Colon (tissue), 2 donors: ENCODE results near the gene PRSS21.

Source experiments
- FAIRE-seq: peaks from 2 replicates; lab custom pipeline; 2012; peaks lifted over from hg19 to GRCh38; lab: Jason Lieb, UNC
- donor health status: control.
- donor health status: control.

PRSS21 gene

DNA sequence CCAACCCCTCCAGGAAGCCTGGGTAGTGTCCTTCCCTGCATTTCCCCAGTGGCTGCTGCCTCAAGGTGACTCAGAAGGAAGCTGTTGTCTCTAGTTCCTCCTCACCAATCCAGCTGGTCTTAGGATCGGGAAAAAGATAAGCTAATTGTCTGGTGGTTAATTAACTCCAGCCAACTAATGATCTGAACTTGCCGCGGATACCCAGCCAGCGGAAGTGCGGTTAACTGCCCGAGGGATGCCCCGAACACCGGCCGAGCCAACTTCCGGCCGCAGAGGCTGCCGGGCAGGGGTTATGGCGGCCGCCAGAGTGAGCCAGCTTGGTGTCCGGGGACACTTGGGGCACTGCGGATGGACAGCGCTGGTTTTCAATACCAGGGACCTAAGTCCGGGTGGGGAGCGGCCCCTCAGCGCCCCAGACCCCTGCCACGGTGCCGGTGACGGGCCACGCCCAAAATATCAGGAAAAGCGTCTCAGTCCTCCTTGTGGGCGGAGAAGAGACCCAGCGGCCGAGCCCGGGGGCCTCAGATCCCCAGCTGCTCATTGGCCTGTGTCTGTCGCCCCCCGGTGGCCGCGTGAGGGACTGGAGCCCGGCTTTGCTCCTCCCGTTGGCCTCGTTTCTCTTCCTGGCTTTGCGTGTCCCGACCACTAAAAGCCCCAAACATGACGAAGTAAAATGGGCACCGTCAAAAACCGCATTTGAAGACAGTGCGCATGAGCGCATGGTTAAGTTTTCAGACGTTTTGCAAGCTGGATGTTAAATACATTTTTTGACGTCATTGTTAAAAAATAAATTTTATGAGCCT lies 51.2 kb downstream of the PRSS21 start:
- FAIRE-seq = no peak
